Fibroblast of lung (primary cell): ENCODE data around the gene DNAH10.

Experiments used
- EZH2 ChIP-seq: IDR thresholded peaks from 2 replicates; pipeline ENCODE4 v1.5.1; 2012; ENCODE audit warnings: low read length, control low read depth, mild to moderate bottlenecking; ENCODE audit errors: missing control alignments
- TF ChIP-seq, protein P1 (sequence below), 2 donors: IDR thresholded peaks in 1 of 2; conservative IDR thresholded peaks in 1 of 2; 1 replicate in 1 of 2; 2 replicates in 1 of 2; pipeline ENCODE4 v1.5.1; 2011 to 2012; ENCODE audit warnings: low read length in 2 of 2, control low read depth in 1 of 2, inconsistent platforms in 1 of 2, low read depth in 1 of 2, mild to moderate bottlenecking in 1 of 2

DNA sequence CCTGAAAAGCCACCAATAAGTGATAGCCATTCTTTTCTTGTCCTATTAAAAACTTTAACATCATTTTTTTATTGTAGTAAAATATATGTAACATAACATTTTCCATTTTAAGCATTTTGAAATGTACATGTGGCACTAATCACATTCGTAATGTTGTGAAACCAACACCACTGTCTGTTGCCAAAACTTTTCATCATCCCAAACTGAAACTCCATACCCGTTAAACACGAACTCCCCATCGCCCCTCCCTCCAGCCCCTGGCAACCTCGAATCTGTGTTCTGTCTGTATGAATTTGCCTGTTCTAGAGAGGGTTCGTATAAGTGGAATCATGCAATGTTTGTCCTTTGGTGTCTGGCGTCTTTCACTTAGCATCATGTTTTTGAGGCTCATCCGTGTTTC, 134.7 kb downstream of the DNAH10 start:
- TF ChIP-seq, protein P1, sequence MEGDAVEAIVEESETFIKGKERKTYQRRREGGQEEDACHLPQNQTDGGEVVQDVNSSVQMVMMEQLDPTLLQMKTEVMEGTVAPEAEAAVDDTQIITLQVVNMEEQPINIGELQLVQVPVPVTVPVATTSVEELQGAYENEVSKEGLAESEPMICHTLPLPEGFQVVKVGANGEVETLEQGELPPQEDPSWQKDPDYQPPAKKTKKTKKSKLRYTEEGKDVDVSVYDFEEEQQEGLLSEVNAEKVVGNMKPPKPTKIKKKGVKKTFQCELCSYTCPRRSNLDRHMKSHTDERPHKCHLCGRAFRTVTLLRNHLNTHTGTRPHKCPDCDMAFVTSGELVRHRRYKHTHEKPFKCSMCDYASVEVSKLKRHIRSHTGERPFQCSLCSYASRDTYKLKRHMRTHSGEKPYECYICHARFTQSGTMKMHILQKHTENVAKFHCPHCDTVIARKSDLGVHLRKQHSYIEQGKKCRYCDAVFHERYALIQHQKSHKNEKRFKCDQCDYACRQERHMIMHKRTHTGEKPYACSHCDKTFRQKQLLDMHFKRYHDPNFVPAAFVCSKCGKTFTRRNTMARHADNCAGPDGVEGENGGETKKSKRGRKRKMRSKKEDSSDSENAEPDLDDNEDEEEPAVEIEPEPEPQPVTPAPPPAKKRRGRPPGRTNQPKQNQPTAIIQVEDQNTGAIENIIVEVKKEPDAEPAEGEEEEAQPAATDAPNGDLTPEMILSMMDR (conservative IDR thresholded peaks at IDR 0.05 in 1 of 2, IDR thresholded peaks at IDR 0.05 in 1 of 2; ENCODE audit: low read depth in 1 of 2, low read length in 2 of 2), result no peak
- no peak for TF ChIP-seq EZH2
